ENCODE data around the gene NSD1. TPM values are rescaled to one million over a fixed set of nuclear protein-coding genes. Genes with fewer than 3 reads are reported as not detected.

Gene NSD1
- total RNA-seq, 2 experiments from 2014 or later = 87.6 to 93.3 TPM

GRCh38 chr5:177133853-177134696 is 502 bp downstream of the NSD1 start:
- peaks cover 30% of the 10 kb centered on the region for H3K36me3 ChIP-seq (ENCODE audit: insufficient read depth, low read length)
- peak in 13 of 14 experiments; percentile 27 to 76 (median 41) for DNase-seq
- peaks cover 51% of the 10 kb centered on the region for H3K4me1 ChIP-seq (ENCODE audit: insufficient read depth, low read length)
- H3K9me3 ChIP-seq (ENCODE audit: control insufficient read depth in 1 of 2, insufficient read depth in 1 of 2, low read length in 2 of 2) = no peaks in the 10 kb centered on the region
- Mint-ChIP-seq H3K27me3 (no peaks in the 10 kb centered on the region), H3K4me3 (peak overlapping the region; percentile 90), H3K4me1 (ENCODE audit: low read depth) (peaks cover 59% of the 10 kb centered on the region), H3K9me3 (no peaks in the 10 kb centered on the region), H3K36me3 (ENCODE audit: low read depth) (peaks cover 46% of the 10 kb centered on the region), H3K27ac (peak overlapping the region; percentile 97)
- no peaks in the 10 kb centered on the region for H3K27me3 ChIP-seq (ENCODE audit: control insufficient read depth in 1 of 2, insufficient read depth in 2 of 2, low read length in 2 of 2)
- intact Hi-C loops (cut with DNase I, micrococcal nuclease) = loop anchor here (1.0 to 10.0 kb wide), 6 partner anchors 20 to 1493 kb away; partner anchors contain the start of genes CLK4 (in 1 of the 2), LMAN2 (in 1 of the 2), PRELID1 (in 1 of the 2) and RAB24 (in 1 of the 2)
- POLR2A ChIA-PET = interaction anchor here (0.7 to 4.1 kb wide), 21 partner anchors 10 to 686 kb away, joined by 3 to 31 read pairs (median 4); partner anchors contain the start of genes FAF2, FGFR4, GRK6 and PDLIM7
- TF ChIP-seq CTCF (IDR thresholded peaks at IDR 0.05) = no peak
- H3K27ac ChIP-seq (ENCODE audit: low read depth in 1 of 2, low read length in 2 of 2) = peak overlapping the region; percentile 40 to 65
- peak overlapping the region; percentile 65 for H3K4me3 ChIP-seq (ENCODE audit: low read length)
- ATAC-seq (ENCODE audit: poor library complexity) = peak; percentile 19
- CTCF ChIA-PET = interaction anchor here (3.1 kb wide), 1 partner anchor 20 kb away, joined by 12 read pairs; no protein-coding TSS in a partner anchor

- peaks cover 33% of the 10 kb centered on the region for H3K36me3 ChIP-seq (ENCODE audit: insufficient read depth, low read length)
- POLR2A ChIA-PET = interaction anchor here (0.7 to 4.1 kb wide), 11 partner anchors 10 to 363 kb away, joined by 3 to 31 read pairs (median 3); partner anchors contain the start of genes PDLIM7, PRELID1, RAB24 and UIMC1
These were observed 1.2 kb downstream of the NSD1 start for GRCh38 chr5:177134697-177135225.

More at GRCh38 chr5:177134697-177135225, 1.2 kb downstream of the NSD1 start:
- Histone ChIP-seq H3K27ac (ENCODE audit: low read depth in 1 of 2, low read length in 2 of 2) (peak overlapping the region; percentile 35 to 65), H3K4me1 (ENCODE audit: insufficient read depth, low read length) (peaks cover 52% of the 10 kb centered on the region), H3K4me3 (ENCODE audit: low read length) (peak overlapping the region; percentile 65), H3K9me3 (ENCODE audit: control insufficient read depth in 1 of 2, insufficient read depth in 1 of 2, low read length in 2 of 2) (no peaks in the 10 kb centered on the region), H3K27me3 (ENCODE audit: control insufficient read depth in 1 of 2, insufficient read depth in 2 of 2, low read length in 2 of 2) (no peaks in the 10 kb centered on the region)
- ATAC-seq (ENCODE audit: poor library complexity) (no peak), DNase-seq (peak in 2 of 14 experiments; percentile 34 to 42)
- peaks cover 53% of the 10 kb centered on the region for H3K36me3 Mint-ChIP-seq (ENCODE audit: low read depth)
- peak overlapping the region; percentile 90 for H3K4me3 Mint-ChIP-seq
- TF ChIP-seq CTCF (IDR thresholded peaks at IDR 0.05) = no peak
- intact Hi-C loops (cut with DNase I, micrococcal nuclease) = loop anchor here in 1 of 2 experiments (5.0 to 10.0 kb wide), 6 partner anchors 112 to 1493 kb away; partner anchors contain the start of genes CLK4, LMAN2, PRELID1 and RAB24
- no peaks in the 10 kb centered on the region for H3K27me3 Mint-ChIP-seq
- CTCF ChIA-PET = interaction anchor here (3.1 kb wide), 1 partner anchor 21 kb away, joined by 12 read pairs; no protein-coding TSS in a partner anchor
- H3K9me3 Mint-ChIP-seq = no peaks in the 10 kb centered on the region
- H3K27ac Mint-ChIP-seq = peak overlapping the region; percentile 97
- H3K4me1 Mint-ChIP-seq (ENCODE audit: low read depth) = peaks cover 55% of the 10 kb centered on the region

Data from CD4-positive, alpha-beta T cell (primary cell).